ENCODE measurements around the gene DDX47. TPM values are rescaled to one million over a fixed set of nuclear protein-coding genes. Genes with fewer than 3 reads are reported as not detected.

The DDX47 gene
- total and polyA plus RNA-seq, 2 of the 4 experiments (the other 2 are of a cell fraction) = 77.8 to 89.5 TPM

GRCh38 chr12:12853435-12853834 lies 40.3 kb downstream of the DDX47 start:
- no peak overlapping the region for H2AK5ac ChIP-seq (ENCODE audit: low read depth, low read length)
- H3K56ac ChIP-seq (ENCODE audit: extremely low read depth, insufficient read depth, low read length) = no peak overlapping the region
- H3K4me3 ChIP-seq (ENCODE audit: insufficient read depth, low read depth, low read length) = no peak overlapping the region
- no peak overlapping the region for H2BK120ac ChIP-seq (ENCODE audit: low read depth, low read length)
- DNase-seq (no peak), ATAC-seq (ENCODE audit: low read depth) (no peak)
- H3K36me3 ChIP-seq (ENCODE audit: control insufficient read depth, insufficient read depth, low read length) = no peaks in the 10 kb centered on the region
- H2BK20ac ChIP-seq (ENCODE audit: low read depth, low read length) = no peak overlapping the region
- H3K23ac ChIP-seq (ENCODE audit: low read depth, low read length) = no peak overlapping the region
- no peak overlapping the region for H2AFZ ChIP-seq (replicated peaks; ENCODE audit: low read length, poor library complexity)
- H3K9ac ChIP-seq (ENCODE audit: low read depth, low read length) = no peak overlapping the region
- no peak overlapping the region for H4K5ac ChIP-seq (ENCODE audit: low read depth, low read length)
- H3K9me3 ChIP-seq (ENCODE audit: control insufficient read depth, insufficient read depth, low read length) = no peaks in the 10 kb centered on the region
- no peak overlapping the region for H3K14ac ChIP-seq (replicated peaks; ENCODE audit: low read depth, low read length)
- no peak overlapping the region for H2BK15ac ChIP-seq (ENCODE audit: low read depth, low read length)
- no peak overlapping the region for H4K8ac ChIP-seq (ENCODE audit: low read depth in 2 of 2, low read length in 2 of 2)
- H3K9me1 ChIP-seq (ENCODE audit: insufficient read depth, low read length) = no peaks in the 10 kb centered on the region
- WGBS, 2 experiments (ENCODE audit: extremely low coverage in 2 of 2, insufficient read length in 1 of 2) = no CpG with 5 or more reads among the region's 3 CpGs
- TF ChIP-seq BHLHE40 (IDR thresholded peaks at IDR 0.05; ENCODE audit: low read depth, low read length) = no peak
- TF ChIP-seq SMC3 (IDR thresholded peaks at IDR 0.05; ENCODE audit: low read depth, low read length) = no peak
- no peak overlapping the region for H3K18ac ChIP-seq (ENCODE audit: low read depth, low read length)
- no peaks in the 10 kb centered on the region for H4K20me1 ChIP-seq (ENCODE audit: insufficient read depth, low read length)
- intact Hi-C loops (cut with micrococcal nuclease) = no loop called here
- no peak overlapping the region for H3K4me2 ChIP-seq (ENCODE audit: low read depth, low read length)
- no peak overlapping the region for H2AK9ac ChIP-seq (replicated peaks; ENCODE audit: low read depth, low read length, poor library complexity)
- H4K91ac ChIP-seq (ENCODE audit: insufficient read depth, low read depth, low read length) = no peak overlapping the region
- CTCF ChIA-PET = no interaction called here
- H3K4me1 ChIP-seq (ENCODE audit: control insufficient read depth, insufficient read depth, low read length) = no peaks in the 10 kb centered on the region
- no TSS peak for BruUV-seq (replicated peaks)
- H3K27ac ChIP-seq (ENCODE audit: insufficient read depth, low read length) = no peak overlapping the region
- no peak overlapping the region for H2BK5ac ChIP-seq (ENCODE audit: low read depth, low read length, poor library complexity, severe bottlenecking)
- POLR2A ChIA-PET (ENCODE audit: unreplicated experiment) = no interaction called here
- H3K79me1 ChIP-seq (ENCODE audit: low read depth in 1 of 2, low read length in 2 of 2) = no peaks in the 10 kb centered on the region
- in situ Hi-C loops (cut with MboI; ENCODE audit: low sequenced_read_pairs) = loop anchor here (25.0 kb wide), 1 partner anchor 1534 kb away; no protein-coding TSS in a partner anchor
- H3K27me3 ChIP-seq (ENCODE audit: control insufficient read depth, insufficient read depth, low read length) = no peaks in the 10 kb centered on the region
- dilution Hi-C loops (cut with HindIII; ENCODE audit: low sequenced_read_pairs, unreplicated experiment) = no loop called here
- H3K4ac ChIP-seq (ENCODE audit: low read depth, low read length) = no peak overlapping the region
